Aorta (tissue), 5 donors: Measurements from ENCODE around the gene WAPL. TPM values are rescaled to one million over a fixed set of nuclear protein-coding genes. Genes with fewer than 3 reads are reported as not detected.

Source experiments
- ATAC-seq: fragments of 200-7000 bp; cut with Tn5 transposase; one replicate; pipeline ENCODE4 v1.9.1; 2022; ENCODE audit warnings: moderate library complexity; ENCODE audit not compliant: low FRiP score
- DNase-seq, 2 donors: peaks; one replicate each; pipeline ENCODE4 v3.0.0-alpha.2; 2020
- H3K27ac ChIP-seq, 2 donors: one replicate each; pipeline ENCODE4 v1.5.1; 2013; ENCODE audit warnings: low read length in 2 of 2, mild to moderate bottlenecking in 2 of 2, moderate library complexity in 2 of 2, control low read depth in 1 of 2, inconsistent platforms in 1 of 2, low read depth in 1 of 2
- H3K27me3 ChIP-seq, 2 donors: one replicate each; pipeline ENCODE4 v1.6.1; 2013; ENCODE audit warnings: control low read depth in 1 of 2, low read length in 1 of 2, mild to moderate bottlenecking in 1 of 2, moderate library complexity in 1 of 2; ENCODE audit not compliant: insufficient read depth in 2 of 2, control insufficient read depth in 1 of 2
- H3K36me3 ChIP-seq, 2 donors: one replicate each; pipeline ENCODE4 v1.6.1; 2013; ENCODE audit warnings: control low read depth in 1 of 2, low read length in 1 of 2, mild to moderate bottlenecking in 1 of 2; ENCODE audit not compliant: insufficient read depth in 2 of 2, control insufficient read depth in 1 of 2
- H3K4me1 ChIP-seq, 2 donors: one replicate each; pipeline ENCODE4 v1.6.1; 2013; ENCODE audit warnings: low read length in 2 of 2, control low read depth in 1 of 2, mild to moderate bottlenecking in 1 of 2, moderate library complexity in 1 of 2; ENCODE audit not compliant: insufficient read depth in 2 of 2, control insufficient read depth in 1 of 2
- H3K4me3 ChIP-seq, 2 donors: one replicate each; pipeline ENCODE4 v1.5.1; 2013; ENCODE audit warnings: low read length in 2 of 2, control low read depth in 1 of 2, mild to moderate bottlenecking in 1 of 2
- H3K9me3 ChIP-seq: one replicate; pipeline ENCODE4 v1.6.1; 2013; ENCODE audit warnings: mild to moderate bottlenecking, low read length; ENCODE audit not compliant: control insufficient read depth
- WGBS, 2 donors: extraction: QIAGEN DNeasy Blood & Tissue Kit; methylation state at CpG; one replicate each; pipeline ENCODE4 v1.1.7; 2013; 5-methylcytosine and 5-hydroxymethylcytosine counted together
- intact Hi-C, 2 donors: fragments of 100-400 bp; cut with DNase I; formaldehyde crosslinking; loops; one replicate each; pipeline versions ENCODE4 v1.14.2 to v1.15.0; 2022
- polyA plus RNA-seq, 2 donors: library from polyadenylated mRNA; stranded (reverse); fragments of 200-250 nt; gene quantifications; one replicate each; pipeline ENCODE4 v1.2.3, GENCODE V29; 2013
- total RNA-seq, 2 donors: library from RNA; stranded (reverse); fragmentation: NEBNext Ultra II Directional; extraction: Animal tissue kit (Norgen Biotek cat#: 25700); gene quantifications; one replicate each; pipeline ENCODE4 v1.2.1, GENCODE V29; 2021
- donor health status: healthy with polysubstance abuse.
- donor health status: Bipolar disorder and iron deficiency.
- donor health status: DM: no; HTN: no; CAD: no.
- donor health status: DM: no; HTN: no; CAD: no.
- donor health status: DM: yes; HTN: yes; CAD: no.

WAPL gene
- total and polyA plus RNA-seq, 4 donors = 13.2 to 37.3 (median 24.1) TPM

DNA sequence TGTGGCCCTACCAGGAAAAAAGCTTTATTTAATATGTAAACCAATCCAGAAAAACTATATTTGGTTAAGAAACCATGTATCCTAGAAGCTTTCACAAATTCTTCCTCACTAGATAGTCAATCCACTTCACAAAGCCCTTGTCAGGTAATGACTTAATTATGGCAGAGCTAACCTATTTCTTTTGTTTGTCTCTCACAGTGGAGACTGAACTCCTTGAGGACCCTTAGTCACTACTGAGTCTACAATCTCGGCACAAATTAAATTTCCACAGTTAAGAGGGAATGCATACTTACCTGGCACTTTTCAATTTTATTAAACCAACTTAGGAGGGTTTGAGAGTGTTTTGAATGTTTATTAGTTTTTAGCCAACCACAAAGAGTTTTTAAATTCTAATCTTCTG lies 23.0 kb downstream of the WAPL start:
- no peak for DNase-seq
- Histone ChIP-seq H3K27ac (no peak overlapping the region), H3K4me3 (no peak overlapping the region), H3K27me3 (no peaks in the 10 kb centered on the region), H3K4me1 (peaks cover 0 to 10% of the 10 kb centered on the region in 2 donors), H3K9me3 (no peaks in the 10 kb centered on the region), H3K36me3 (peaks cover 0 to 3% of the 10 kb centered on the region in 2 donors)
- 73 to 77% methylated on average over 1 of the region's 1 CpG for WGBS, 2 donors
- intact Hi-C loops = no loop called here
- ATAC-seq = no peak

DNA sequence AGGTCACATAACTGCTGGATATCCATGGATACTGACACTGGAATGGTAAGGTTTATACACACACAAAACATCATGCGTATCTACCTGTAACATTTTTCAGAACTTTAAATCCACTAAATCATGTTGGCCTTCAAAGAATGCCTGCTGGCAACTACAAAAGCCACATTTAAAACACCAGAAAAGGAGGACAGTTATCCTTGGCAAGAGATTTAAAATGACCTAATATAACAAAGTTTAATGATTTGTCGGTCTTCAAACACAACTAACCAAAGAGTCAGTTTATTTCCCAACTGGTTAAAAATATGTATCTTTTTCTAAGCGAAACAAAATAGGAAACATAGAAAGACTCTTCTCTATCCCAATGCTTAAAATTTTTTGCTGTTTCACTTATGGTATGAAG lies 24.0 kb downstream of the WAPL start:
- WGBS, 2 donors = 8 to 10% methylated on average over 3 of the region's 3 CpGs
- H3K27me3 ChIP-seq = no peaks in the 10 kb centered on the region
- no peak overlapping the region for H3K27ac ChIP-seq
- peaks cover 0 to 10% of the 10 kb centered on the region in 2 donors for H3K4me1 ChIP-seq
- ATAC-seq (no peak), DNase-seq (no peak)
- H3K4me3 ChIP-seq = no peak overlapping the region
- intact Hi-C loops = no loop called here
- H3K36me3 ChIP-seq = peaks cover 0 to 3% of the 10 kb centered on the region in 2 donors
- H3K9me3 ChIP-seq = no peaks in the 10 kb centered on the region

DNA sequence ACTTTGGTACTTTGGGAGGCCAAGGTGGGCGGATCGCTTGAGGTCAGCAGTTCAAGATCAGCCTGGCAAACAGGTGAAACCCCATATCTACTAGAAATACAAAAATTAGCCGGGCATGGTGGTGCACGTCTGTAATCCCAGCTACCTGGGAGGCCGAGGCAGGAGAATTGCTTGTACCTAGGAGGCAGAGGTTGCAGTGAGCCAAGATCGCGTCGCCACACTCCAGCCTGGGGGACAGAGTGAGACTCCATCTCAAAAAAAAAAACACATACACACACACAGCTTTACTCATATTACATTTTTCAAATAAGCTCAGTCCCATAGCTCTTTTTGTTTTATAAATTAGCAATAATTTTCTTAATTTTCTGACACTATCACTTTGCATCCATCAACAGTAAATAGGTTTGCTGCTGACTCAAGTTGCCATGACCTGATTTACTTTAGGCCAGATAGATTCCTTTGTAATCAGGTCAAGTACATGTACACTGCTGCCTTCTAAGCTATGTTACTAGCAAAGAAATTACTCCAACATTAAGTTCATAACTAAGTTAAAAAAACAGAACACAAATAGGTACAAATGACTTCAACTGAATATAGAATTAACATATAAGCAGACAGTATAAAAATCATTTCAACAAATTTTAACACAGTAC lies 31.5 kb downstream of the WAPL start:
- no peak overlapping the region for H3K27ac ChIP-seq
- H3K27me3 ChIP-seq = no peaks in the 10 kb centered on the region
- 92 to 95% methylated on average over 8 of the region's 8 CpGs for WGBS, 2 donors
- H3K36me3 ChIP-seq = peaks cover 0 to 5% of the 10 kb centered on the region in 2 donors
- no peak overlapping the region for H3K4me3 ChIP-seq
- no peaks in the 10 kb centered on the region for H3K9me3 ChIP-seq
- no peaks in the 10 kb centered on the region for H3K4me1 ChIP-seq
- DNase-seq (no peak), ATAC-seq (no peak)
- intact Hi-C loops = no loop called here

DNA sequence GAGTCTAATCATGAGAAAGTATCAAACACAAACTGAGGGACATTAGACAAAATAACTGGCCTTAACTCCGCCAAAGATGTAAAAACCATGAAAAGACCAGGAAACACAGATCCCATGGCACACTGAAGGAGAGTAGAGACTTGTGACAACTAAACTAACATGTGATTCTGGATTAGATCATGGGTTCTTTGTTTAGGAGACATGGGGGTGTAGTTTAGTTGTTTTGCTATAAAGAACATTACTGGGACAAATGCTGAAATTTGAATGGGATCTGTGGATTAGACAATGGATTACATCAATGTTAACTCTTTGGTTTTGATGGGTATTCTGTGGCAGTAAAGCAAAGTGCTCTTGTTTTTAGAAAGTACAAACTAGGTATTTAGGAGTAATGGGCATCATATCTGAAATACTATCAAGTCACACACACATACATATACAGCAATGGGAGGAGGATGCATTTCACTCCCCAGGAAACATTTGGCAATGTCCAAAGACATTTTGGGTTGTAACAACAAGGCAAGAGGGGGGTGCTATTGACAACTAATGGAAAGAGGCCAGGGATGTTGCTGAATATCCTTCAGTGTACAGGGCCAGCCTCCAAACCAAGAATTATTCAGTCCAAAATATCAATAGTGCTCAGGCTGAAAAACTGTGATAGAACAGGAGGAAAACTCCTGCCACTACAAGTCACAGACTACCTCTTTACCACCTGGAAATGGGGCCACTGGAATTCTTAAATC lies 32.4 kb downstream of the WAPL start:
- DNase-seq (no peak), ATAC-seq (no peak)
- intact Hi-C loops = no loop called here
- Histone ChIP-seq H3K9me3 (no peaks in the 10 kb centered on the region), H3K4me1 (no peaks in the 10 kb centered on the region), H3K36me3 (peaks cover 0 to 5% of the 10 kb centered on the region in 2 donors), H3K27ac (no peak overlapping the region), H3K27me3 (no peaks in the 10 kb centered on the region), H3K4me3 (no peak overlapping the region)
- 96 to 100% methylated on average over 1 of the region's 1 CpG for WGBS, 2 donors

DNA sequence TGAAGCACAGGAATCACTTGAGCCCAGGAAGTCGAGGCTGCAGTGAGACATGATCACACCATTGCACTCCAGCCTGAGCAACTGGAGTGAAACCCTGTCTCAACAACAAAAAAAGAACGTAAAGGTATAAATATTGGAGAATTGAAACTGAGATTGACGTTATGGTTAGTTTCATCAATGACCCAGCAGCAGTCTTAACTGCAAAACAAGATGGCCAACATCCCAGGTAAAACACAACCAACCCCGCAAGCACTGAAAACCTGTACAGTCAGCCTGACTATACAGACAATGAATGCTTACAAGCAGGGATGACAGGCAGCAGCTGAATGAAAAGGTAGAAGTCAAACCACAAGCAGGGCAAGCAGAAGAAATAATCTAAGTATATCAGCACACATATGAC lies 34.7 kb downstream of the WAPL start:
- H3K27ac ChIP-seq = no peak overlapping the region
- H3K27me3 ChIP-seq = no peaks in the 10 kb centered on the region
- intact Hi-C loops = no loop called here
- ATAC-seq = no peak
- peaks cover 0 to 5% of the 10 kb centered on the region in 2 donors for H3K36me3 ChIP-seq
- 87 to 89% methylated on average over 4 of the region's 4 CpGs for WGBS, 2 donors
- DNase-seq = no peak
- H3K4me3 ChIP-seq = no peak overlapping the region
- no peaks in the 10 kb centered on the region for H3K9me3 ChIP-seq
- H3K4me1 ChIP-seq = no peaks in the 10 kb centered on the region

DNA sequence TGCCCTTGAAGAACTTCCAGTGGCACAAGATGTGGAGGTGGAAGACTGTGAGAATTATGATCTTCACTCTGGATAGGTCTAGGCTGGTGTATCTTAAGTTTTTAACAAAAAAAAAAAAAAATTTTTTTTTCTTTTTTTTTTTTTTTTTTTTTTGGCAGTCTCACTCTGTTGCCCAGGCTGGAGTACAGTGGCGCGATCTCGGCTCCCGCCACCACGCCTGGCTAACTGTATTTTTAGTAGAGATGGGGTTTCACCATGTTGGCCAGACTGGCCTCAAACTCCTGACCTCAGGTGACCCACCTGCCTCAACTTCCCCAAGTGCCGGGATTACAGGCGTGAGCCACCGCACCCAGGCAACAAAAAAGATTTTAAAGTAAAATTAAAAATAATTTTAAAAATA lies 37.9 kb downstream of the WAPL start:
- no peak for DNase-seq
- no peak for ATAC-seq
- no peaks in the 10 kb centered on the region for H3K4me1 ChIP-seq
- intact Hi-C loops = no loop called here
- peaks cover 0 to 3% of the 10 kb centered on the region in 2 donors for H3K36me3 ChIP-seq
- 70 to 80% methylated on average over 8 of the region's 8 CpGs for WGBS, 2 donors
- H3K27ac ChIP-seq = no peak overlapping the region
- no peaks in the 10 kb centered on the region for H3K27me3 ChIP-seq
- no peak overlapping the region for H3K4me3 ChIP-seq
- H3K9me3 ChIP-seq = no peaks in the 10 kb centered on the region

DNA sequence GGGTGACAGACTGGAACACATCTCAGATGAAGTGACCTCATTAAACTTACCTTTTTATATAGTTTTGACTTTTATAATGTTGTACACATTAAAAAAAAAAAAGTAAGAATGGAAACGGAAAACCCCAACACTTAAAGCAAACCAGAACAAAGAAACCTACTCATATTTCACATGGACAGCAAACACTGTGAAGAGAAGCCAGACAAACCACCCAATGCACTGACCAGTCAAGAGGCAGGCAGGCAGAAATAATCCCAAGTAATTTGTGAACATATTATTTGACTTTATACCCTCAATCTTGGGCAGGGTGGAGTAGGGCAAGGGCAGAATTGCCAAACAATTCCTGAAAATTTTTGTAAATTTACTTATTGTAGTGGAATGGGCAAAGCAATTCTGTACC lies 39.8 kb downstream of the WAPL start:
- no peak for ATAC-seq
- WGBS, 2 donors = 69% methylated on average over 1 of the region's 1 CpG
- H3K4me3 ChIP-seq = no peak overlapping the region
- H3K9me3 ChIP-seq = no peaks in the 10 kb centered on the region
- H3K27ac ChIP-seq = no peak overlapping the region
- no peaks in the 10 kb centered on the region for H3K27me3 ChIP-seq
- intact Hi-C loops = no loop called here
- no peaks in the 10 kb centered on the region for H3K4me1 ChIP-seq
- H3K36me3 ChIP-seq = peaks cover 0 to 3% of the 10 kb centered on the region in 2 donors
- no peak for DNase-seq

DNA sequence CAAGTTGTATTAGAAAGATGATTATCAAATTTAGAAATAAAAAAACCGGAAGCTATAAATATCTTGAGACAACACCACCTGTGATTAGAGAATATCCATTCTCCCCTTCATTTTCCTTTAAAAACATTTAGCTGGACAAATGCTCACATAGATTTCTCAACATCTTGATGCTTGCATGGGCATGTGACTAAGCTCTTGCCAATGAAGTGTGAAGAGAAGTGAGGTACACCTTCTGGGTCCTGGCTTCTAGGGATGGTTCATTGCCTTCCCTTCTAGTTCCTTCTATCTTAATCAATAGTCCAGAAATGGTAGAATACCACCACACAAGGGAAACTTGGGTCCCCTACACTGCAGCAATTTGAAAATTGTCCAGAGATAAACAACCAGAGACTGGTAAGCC lies 41.0 kb downstream of the WAPL start:
- Histone ChIP-seq H3K4me1 (no peaks in the 10 kb centered on the region), H3K9me3 (no peaks in the 10 kb centered on the region), H3K27ac (no peak overlapping the region), H3K36me3 (no peaks in the 10 kb centered on the region), H3K27me3 (no peaks in the 10 kb centered on the region), H3K4me3 (no peak overlapping the region)
- ATAC-seq = no peak
- 89 to 93% methylated on average over 1 of the region's 1 CpG for WGBS, 2 donors
- intact Hi-C loops = no loop called here
- no peak for DNase-seq

DNA sequence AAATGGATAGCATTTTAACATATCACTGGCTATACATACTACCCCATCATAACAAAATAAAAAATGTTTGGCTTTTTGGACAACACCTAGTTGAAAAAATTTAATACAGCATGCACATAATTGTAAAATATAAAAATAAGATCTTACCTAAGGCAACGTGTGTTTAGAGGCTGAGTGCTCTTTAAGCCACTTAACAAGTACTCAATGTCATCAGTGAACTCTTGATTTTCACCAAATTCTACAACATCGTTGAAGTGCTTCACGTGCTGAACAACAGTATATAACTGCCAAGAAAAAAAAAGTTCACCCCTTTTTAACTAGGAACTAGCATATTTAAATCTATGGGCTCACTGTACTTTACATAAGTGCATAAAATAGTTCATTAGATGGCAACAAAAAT lies 49.5 kb downstream of the WAPL start:
- ATAC-seq (no peak), DNase-seq (no peak)
- H3K27me3 ChIP-seq = no peaks in the 10 kb centered on the region
- no peak overlapping the region for H3K27ac ChIP-seq
- H3K4me1 ChIP-seq = no peaks in the 10 kb centered on the region
- H3K36me3 ChIP-seq = peaks cover 0 to 4% of the 10 kb centered on the region in 2 donors
- intact Hi-C loops = no loop called here
- H3K4me3 ChIP-seq = no peak overlapping the region
- WGBS, 2 donors = 75 to 80% methylated on average over 3 of the region's 3 CpGs
- no peaks in the 10 kb centered on the region for H3K9me3 ChIP-seq
